ENCODE measurements around the gene ETV3L.

The ETV3L gene

DNA sequence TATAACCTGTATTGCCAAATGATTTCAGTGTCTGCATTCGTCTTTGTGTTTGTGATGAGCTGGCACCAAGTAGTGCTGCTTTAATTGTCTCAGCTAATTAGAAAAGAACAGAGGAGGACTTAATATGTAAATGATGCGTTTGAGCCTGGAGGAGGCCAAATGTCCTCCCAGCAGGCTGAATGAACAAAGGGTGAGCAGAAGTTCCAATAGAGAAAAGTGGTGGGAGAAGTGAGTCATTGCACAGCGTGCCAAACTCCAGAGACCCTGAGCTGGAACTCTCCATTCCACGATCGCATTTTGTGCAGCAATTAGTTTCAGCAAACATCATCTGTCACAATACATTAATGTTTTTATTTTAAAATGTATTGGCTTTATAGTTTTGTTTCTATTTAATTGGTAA is 17.9 kb downstream of the ETV3L start:
- Histone ChIP-seq H3K4me3 (IDR thresholded peaks at IDR 0.05; ENCODE audit: insufficient read depth, low read depth, low read length) (no peak overlapping the region), H3K4me1 (ENCODE audit: low read depth, poor library complexity, severe bottlenecking) (no peaks in the 10 kb centered on the region), H2AFZ (ENCODE audit: low read depth) (no peak overlapping the region), H3K79me2 (ENCODE audit: insufficient read depth, low read depth) (no peaks in the 10 kb centered on the region), H4K20me1 (ENCODE audit: insufficient read depth) (no peaks in the 10 kb centered on the region), H3K27ac (no peak overlapping the region), H3K36me3 (ENCODE audit: insufficient read depth) (no peaks in the 10 kb centered on the region), H3K27me3 (ENCODE audit: insufficient read depth, low read depth) (no peaks in the 10 kb centered on the region), H3K4me2 (no peak overlapping the region), H3K9ac (no peak overlapping the region)
- TF ChIP-seq CTCF (conservative IDR thresholded peaks at IDR 0.05; ENCODE audit: low read depth, low read length) = no peak

DNA sequence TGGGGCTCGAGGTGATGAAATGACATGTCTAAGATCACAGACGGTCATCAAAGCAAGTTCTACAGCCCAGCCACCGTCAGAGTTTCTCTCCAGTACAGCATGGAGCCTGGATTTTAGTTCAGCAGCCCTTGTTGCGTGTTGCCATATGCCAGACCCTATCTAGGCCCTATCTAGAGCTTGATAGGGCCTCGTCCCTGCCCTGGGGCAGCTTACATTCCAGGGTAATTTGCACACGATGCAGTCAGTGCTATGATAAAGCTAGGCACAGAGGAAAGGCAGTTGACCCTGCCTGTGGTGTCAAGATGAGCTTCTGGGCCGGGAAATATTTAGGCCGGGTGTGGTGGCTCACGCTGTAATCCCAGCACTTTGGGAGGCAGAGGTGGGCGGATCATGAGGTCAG is 18.9 kb downstream of the ETV3L start:
- TF ChIP-seq CTCF (conservative IDR thresholded peaks at IDR 0.05; ENCODE audit: low read depth, low read length) = no peak
- Histone ChIP-seq H3K4me2 (no peak overlapping the region), H3K9ac (no peak overlapping the region), H3K4me3 (IDR thresholded peaks at IDR 0.05; ENCODE audit: insufficient read depth, low read depth, low read length) (no peak overlapping the region), H4K20me1 (ENCODE audit: insufficient read depth) (no peaks in the 10 kb centered on the region), H2AFZ (ENCODE audit: low read depth) (no peak overlapping the region), H3K4me1 (ENCODE audit: low read depth, poor library complexity, severe bottlenecking) (no peaks in the 10 kb centered on the region), H3K27ac (no peak overlapping the region), H3K27me3 (ENCODE audit: insufficient read depth, low read depth) (no peaks in the 10 kb centered on the region), H3K79me2 (ENCODE audit: insufficient read depth, low read depth) (no peaks in the 10 kb centered on the region), H3K36me3 (ENCODE audit: insufficient read depth) (no peaks in the 10 kb centered on the region)

DNA sequence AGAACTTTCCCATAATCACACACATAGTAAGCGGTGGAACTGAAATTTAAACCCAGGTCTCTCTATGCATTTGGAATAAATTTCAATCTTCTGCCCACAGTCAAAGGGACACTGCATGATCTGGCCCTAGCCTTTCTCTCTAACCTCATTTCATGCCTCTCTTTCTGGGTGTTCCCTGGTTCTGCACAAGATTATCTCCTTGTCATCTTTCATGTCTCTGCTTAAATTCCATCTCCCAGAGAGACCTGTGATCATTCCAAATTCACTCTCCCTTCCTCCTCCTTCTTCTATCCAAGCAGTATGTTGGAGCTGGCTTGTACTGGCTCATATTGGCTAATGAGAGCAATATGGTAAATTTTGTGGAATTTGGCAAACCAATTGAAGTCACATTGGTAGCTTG is 22.2 kb downstream of the ETV3L start:
- TF ChIP-seq CTCF (conservative IDR thresholded peaks at IDR 0.05; ENCODE audit: low read depth, low read length) = no peak
- Histone ChIP-seq H3K79me2 (ENCODE audit: insufficient read depth, low read depth) (no peaks in the 10 kb centered on the region), H3K27me3 (ENCODE audit: insufficient read depth, low read depth) (no peaks in the 10 kb centered on the region), H3K4me3 (IDR thresholded peaks at IDR 0.05; ENCODE audit: insufficient read depth, low read depth, low read length) (no peak overlapping the region), H3K9ac (no peak overlapping the region), H3K27ac (no peak overlapping the region), H3K4me1 (ENCODE audit: low read depth, poor library complexity, severe bottlenecking) (no peaks in the 10 kb centered on the region), H3K36me3 (ENCODE audit: insufficient read depth) (no peaks in the 10 kb centered on the region), H2AFZ (ENCODE audit: low read depth) (no peak overlapping the region), H3K4me2 (no peak overlapping the region), H4K20me1 (ENCODE audit: insufficient read depth) (no peaks in the 10 kb centered on the region)

GRCh38 chr1:157073944-157074685 is 25.5 kb downstream of the ETV3L start:
- Histone ChIP-seq H3K4me1 (ENCODE audit: low read depth, poor library complexity, severe bottlenecking) (no peaks in the 10 kb centered on the region), H3K9ac (no peak overlapping the region), H3K79me2 (ENCODE audit: insufficient read depth, low read depth) (no peaks in the 10 kb centered on the region), H3K4me3 (IDR thresholded peaks at IDR 0.05; ENCODE audit: insufficient read depth, low read depth, low read length) (no peak overlapping the region), H3K27me3 (ENCODE audit: insufficient read depth, low read depth) (no peaks in the 10 kb centered on the region), H3K36me3 (ENCODE audit: insufficient read depth) (no peaks in the 10 kb centered on the region), H4K20me1 (ENCODE audit: insufficient read depth) (no peaks in the 10 kb centered on the region), H3K4me2 (no peak overlapping the region), H2AFZ (ENCODE audit: low read depth) (no peak overlapping the region), H3K27ac (no peak overlapping the region)
- TF ChIP-seq CTCF (conservative IDR thresholded peaks at IDR 0.05; ENCODE audit: low read depth, low read length) = peak; percentile 58; the same call in 1 of the 2 replicates

All from KMS-11 (cell line).